RWPE1 (cell line): ENCODE results near the gene GJD4.

Experiments used
- CTCF ChIA-PET: fragments of 350-600 bp; sonication (Branson Sonifier 250); formaldehyde crosslinking; extraction: SDS; loops from one replicate; lab custom pipeline; 2021; lab: Yijun Ruan, JAX
- POLR2A ChIA-PET: fragments of 400-600 bp; formaldehyde crosslinking; extraction: SDS; loops from one replicate; lab custom pipeline; 2020; ENCODE audit warnings: antibody characterized with exemption; ENCODE audit not compliant: low non-redundant PET; lab: Yijun Ruan, JAX
- DNase-seq: peaks from one replicate; pipeline ENCODE4 v3.0.0; 2012; ENCODE audit warnings: low spot score
- H3K27ac ChIP-seq: fragments of 450-650 bp; 2 replicates; pipeline ENCODE4 v1.5.1; 2017
- TF ChIP-seq, protein P1 (sequence below): fragments of 450-650 bp; conservative IDR thresholded peaks from 2 replicates; pipeline ENCODE4 v1.5.1; 2017; ENCODE audit warnings: low read depth, mild to moderate bottlenecking

Gene GJD4

GRCh38 chr10:35594115-35595079 lies 10.7 kb upstream of the GJD4 start:
- DNase-seq = no peak
- CTCF ChIA-PET = interaction anchor here (0.5 kb wide), 1 partner anchor 1838 kb away, joined by 4 read pairs; no protein-coding TSS in a partner anchor
- POLR2A ChIA-PET = no interaction called here
- no peak overlapping the region for H3K27ac ChIP-seq
- TF ChIP-seq, protein P1, sequence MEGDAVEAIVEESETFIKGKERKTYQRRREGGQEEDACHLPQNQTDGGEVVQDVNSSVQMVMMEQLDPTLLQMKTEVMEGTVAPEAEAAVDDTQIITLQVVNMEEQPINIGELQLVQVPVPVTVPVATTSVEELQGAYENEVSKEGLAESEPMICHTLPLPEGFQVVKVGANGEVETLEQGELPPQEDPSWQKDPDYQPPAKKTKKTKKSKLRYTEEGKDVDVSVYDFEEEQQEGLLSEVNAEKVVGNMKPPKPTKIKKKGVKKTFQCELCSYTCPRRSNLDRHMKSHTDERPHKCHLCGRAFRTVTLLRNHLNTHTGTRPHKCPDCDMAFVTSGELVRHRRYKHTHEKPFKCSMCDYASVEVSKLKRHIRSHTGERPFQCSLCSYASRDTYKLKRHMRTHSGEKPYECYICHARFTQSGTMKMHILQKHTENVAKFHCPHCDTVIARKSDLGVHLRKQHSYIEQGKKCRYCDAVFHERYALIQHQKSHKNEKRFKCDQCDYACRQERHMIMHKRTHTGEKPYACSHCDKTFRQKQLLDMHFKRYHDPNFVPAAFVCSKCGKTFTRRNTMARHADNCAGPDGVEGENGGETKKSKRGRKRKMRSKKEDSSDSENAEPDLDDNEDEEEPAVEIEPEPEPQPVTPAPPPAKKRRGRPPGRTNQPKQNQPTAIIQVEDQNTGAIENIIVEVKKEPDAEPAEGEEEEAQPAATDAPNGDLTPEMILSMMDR = no peak

DNA sequence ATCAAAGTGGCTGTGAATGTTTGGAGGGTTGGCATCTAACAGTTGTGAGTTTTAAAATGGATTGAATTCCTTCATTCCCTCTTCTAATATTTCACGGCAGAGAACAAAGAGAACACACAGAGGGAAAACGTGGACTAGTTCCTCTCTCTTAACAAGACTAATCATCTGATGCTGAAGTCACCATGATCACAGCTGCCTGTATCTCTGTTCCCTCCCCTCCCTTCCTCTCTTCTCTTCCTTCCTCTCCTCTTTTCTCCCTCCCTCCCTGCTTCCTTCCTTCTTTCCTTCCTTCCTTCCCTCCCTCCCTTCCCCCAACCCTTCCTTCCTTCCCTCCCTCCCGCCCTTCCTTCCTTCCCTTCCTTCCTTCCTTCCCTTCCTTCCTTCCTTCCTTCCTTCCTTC lies 10.0 kb upstream of the GJD4 start:
- CTCF ChIA-PET = no interaction called here
- no peak for DNase-seq
- POLR2A ChIA-PET = no interaction called here
- no peak overlapping the region for H3K27ac ChIP-seq
- TF ChIP-seq, protein P1 = no peak

- DNase-seq = no peak
- H3K27ac ChIP-seq = no peak overlapping the region
- TF ChIP-seq, protein P1 = 0 out of 2 replicates have a peak, but pooled peaks have one; percentile 10
- ChIA-PET POLR2A (no interaction called here), CTCF (no interaction called here)
Observed at GRCh38 chr10:35598379-35598778, 6.8 kb upstream of the GJD4 start.

- no peak overlapping the region for H3K27ac ChIP-seq
- DNase-seq = no peak
- TF ChIP-seq, protein P1 = no peak
- CTCF ChIA-PET = interaction anchor here (0.6 kb wide), 1 partner anchor 371 kb away, joined by 5 read pairs; no protein-coding TSS in a partner anchor
- POLR2A ChIA-PET = no interaction called here
Observed at GRCh38 chr10:35600193-35600592, 4.9 kb upstream of the GJD4 start.

DNA sequence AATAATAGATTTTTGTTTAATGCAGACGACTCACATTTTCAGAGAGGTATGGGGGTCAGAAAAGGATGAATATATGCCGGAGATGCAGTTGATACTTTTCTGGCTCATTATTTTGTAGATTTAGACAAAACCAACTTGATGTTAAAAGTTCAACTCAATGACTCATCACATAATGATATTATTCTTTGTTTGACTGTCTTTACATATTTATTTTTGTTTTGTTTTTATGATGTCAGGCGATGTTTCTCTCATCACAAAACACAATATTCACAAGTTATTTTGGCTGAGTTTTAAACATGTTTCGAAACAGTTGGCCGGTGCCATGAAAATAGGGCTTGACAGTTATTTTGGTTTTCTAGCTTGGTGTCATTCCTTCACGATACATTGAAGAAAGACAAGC lies 1.3 kb downstream of the GJD4 start:
- TF ChIP-seq, protein P1 = no peak
- DNase-seq = no peak
- POLR2A ChIA-PET = no interaction called here
- H3K27ac ChIP-seq = no peak overlapping the region
- CTCF ChIA-PET = no interaction called here

GRCh38 chr10:35607475-35608327 lies 2.6 kb downstream of the GJD4 start:
- ChIA-PET CTCF (no interaction called here), POLR2A (no interaction called here)
- H3K27ac ChIP-seq = no peak overlapping the region
- TF ChIP-seq, protein P1 = no peak
- DNase-seq = no peak
